Bronchial epithelial cell (primary cell): ENCODE data around the gene KRTAP4-3. TPM values are rescaled to one million over a fixed set of nuclear protein-coding genes. Genes with fewer than 3 reads are reported as not detected.
A peak's percentile ranks its signal among the peaks of the same experiment; 100 is the strongest.
"Not testable (repeated sequence)": the region's sequence is repeated elsewhere in the genome, so short reads cannot be mapped to it uniquely, and the experiment has no call there.

Experiments used
- DNase-seq: peaks from one replicate; pipeline ENCODE4 v3.0.0-alpha.2; 2010; ENCODE audit warnings: low read depth
- FAIRE-seq: peaks from 2 replicates; lab custom pipeline; 2011; peaks lifted over from hg19 to GRCh38; lab: Jason Lieb, UNC
- H3K27me3 ChIP-seq: 2 replicates; pipeline ENCODE4 v1.5.1; 2011; ENCODE audit warnings: low read length; ENCODE audit not compliant: control insufficient read depth, insufficient read depth
- H3K36me3 ChIP-seq: 2 replicates; pipeline ENCODE4 v1.5.1; 2011; ENCODE audit warnings: low read length; ENCODE audit not compliant: control insufficient read depth, insufficient read depth
- H3K4me3 ChIP-seq: 2 replicates; pipeline ENCODE4 v1.5.1; 2011; ENCODE audit warnings: mild to moderate bottlenecking, low read depth, low read length, control low read depth
- total RNA-seq: library from RNA; depleted of rRNA; stranded (reverse); fragments of >200 nt; gene quantifications from 2 replicates; pipeline ENCODE4 v1.2.1, GENCODE V29; 2014
- TF ChIP-seq, protein P1 (sequence below): IDR thresholded peaks from 2 replicates; pipeline ENCODE4 v1.5.1; 2011; ENCODE audit warnings: mild to moderate bottlenecking, moderate library complexity, low read length, control low read depth, inconsistent platforms; ENCODE audit not compliant: insufficient read depth, severe bottlenecking

The KRTAP4-3 gene
- total RNA-seq, 1 donor from 2014 or later = not detected

DNA sequence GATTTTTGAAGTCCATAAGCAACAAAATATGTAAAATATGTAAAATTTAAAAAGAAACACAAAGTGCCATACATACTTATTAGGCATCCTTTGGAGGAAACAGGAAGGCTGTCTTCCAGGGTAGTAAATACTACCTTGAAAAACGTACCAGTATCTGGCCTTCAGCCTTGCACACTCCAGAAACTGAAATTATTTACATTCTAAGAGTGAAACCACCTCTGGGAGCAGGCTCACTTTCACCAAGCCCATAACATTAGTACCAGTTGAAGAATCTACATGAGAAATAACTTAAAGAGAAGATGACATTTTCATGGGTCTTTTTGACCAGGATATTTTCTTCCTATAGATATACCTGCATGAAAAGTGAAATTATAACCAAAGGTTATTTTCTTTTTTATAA, 28.0 kb upstream of the KRTAP4-3 start:
- Histone ChIP-seq H3K27me3 (no peaks in the 10 kb centered on the region), H3K4me3 (no peak overlapping the region), H3K36me3 (no peaks in the 10 kb centered on the region)
- DNase-seq (no peak), FAIRE-seq (no peak)
- TF ChIP-seq, protein P1, sequence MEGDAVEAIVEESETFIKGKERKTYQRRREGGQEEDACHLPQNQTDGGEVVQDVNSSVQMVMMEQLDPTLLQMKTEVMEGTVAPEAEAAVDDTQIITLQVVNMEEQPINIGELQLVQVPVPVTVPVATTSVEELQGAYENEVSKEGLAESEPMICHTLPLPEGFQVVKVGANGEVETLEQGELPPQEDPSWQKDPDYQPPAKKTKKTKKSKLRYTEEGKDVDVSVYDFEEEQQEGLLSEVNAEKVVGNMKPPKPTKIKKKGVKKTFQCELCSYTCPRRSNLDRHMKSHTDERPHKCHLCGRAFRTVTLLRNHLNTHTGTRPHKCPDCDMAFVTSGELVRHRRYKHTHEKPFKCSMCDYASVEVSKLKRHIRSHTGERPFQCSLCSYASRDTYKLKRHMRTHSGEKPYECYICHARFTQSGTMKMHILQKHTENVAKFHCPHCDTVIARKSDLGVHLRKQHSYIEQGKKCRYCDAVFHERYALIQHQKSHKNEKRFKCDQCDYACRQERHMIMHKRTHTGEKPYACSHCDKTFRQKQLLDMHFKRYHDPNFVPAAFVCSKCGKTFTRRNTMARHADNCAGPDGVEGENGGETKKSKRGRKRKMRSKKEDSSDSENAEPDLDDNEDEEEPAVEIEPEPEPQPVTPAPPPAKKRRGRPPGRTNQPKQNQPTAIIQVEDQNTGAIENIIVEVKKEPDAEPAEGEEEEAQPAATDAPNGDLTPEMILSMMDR = no peak

DNA sequence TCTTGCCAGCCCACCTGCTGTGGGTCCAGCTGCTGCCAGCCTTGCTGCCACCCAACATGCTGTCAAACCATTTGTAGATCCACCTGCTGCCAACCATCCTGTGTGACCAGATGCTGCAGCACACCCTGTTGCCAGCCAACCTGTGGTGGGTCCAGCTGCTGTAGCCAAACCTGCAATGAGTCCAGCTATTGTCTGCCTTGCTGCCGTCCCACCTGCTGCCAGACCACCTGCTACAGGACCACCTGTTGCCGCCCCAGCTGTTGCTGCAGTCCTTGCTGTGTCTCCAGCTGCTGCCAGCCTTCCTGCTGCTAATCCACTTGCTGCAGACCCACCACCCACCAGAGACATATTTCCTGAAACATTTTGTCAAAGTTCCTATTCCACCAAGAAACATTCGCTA, 22.3 kb upstream of the KRTAP4-3 start:
- FAIRE-seq (no peak), DNase-seq (no peak)
- Histone ChIP-seq H3K4me3 (no peak overlapping the region), H3K27me3 (no peaks in the 10 kb centered on the region), H3K36me3 (no peaks in the 10 kb centered on the region)
- TF ChIP-seq, protein P1 = no peak

DNA sequence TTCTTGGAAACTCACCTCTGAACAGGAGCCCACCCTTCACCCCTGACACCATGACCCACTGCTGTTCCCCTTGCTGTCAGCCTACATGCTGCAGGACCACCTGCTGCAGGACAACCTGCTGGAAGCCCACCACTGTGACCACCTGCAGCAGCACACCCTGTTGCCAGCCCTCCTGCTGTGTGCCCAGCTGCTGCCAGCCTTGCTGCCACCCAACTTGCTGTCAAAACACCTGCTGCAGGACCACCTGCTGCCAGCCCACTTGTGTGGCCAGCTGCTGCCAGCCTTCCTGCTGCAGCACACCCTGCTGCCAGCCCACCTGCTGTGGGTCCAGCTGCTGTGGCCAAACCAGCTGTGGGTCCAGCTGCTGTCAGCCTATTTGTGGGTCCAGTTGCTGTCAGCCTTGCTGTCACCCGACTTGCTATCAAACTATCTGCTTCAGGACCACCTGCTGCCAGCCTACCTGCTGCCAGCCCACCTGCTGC, 21.9 kb upstream of the KRTAP4-3 start, which contains the start of gene KRTAP9-1:
TSS of gene KRTAP9-1 (plus strand) at position 51 of the 482 bp plus-strand sequence. CDS start at position 51, 0 bp downstream.
- not testable (repeated sequence) for H3K36me3 ChIP-seq, H3K4me3 ChIP-seq, H3K27me3 ChIP-seq, FAIRE-seq, DNase-seq

DNA sequence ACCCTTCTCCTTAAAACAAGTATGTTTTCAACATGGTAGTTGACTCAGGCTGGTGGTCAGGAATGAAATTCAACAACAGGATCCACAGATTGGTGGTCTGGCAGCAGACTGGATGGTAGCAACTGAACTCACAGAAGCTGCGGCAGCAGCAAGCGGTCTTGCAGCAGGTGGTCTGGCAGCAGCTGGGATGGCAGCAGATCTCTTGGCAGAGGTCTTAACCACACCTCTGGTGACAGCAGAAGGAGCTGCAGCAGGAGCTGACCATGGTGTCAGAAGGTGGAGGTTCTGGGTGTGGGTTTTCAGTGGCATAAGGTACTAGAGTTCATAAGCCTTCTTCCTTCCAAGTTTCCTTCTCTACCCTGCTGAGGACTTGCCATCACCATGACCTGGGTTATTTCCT, 18.9 kb upstream of the KRTAP4-3 start:
- FAIRE-seq (no peak), DNase-seq (no peak)
- no peak overlapping the region for H3K4me3 ChIP-seq
- H3K36me3 ChIP-seq = no peaks in the 10 kb centered on the region
- TF ChIP-seq, protein P1 = no peak
- H3K27me3 ChIP-seq = no peaks in the 10 kb centered on the region

DNA sequence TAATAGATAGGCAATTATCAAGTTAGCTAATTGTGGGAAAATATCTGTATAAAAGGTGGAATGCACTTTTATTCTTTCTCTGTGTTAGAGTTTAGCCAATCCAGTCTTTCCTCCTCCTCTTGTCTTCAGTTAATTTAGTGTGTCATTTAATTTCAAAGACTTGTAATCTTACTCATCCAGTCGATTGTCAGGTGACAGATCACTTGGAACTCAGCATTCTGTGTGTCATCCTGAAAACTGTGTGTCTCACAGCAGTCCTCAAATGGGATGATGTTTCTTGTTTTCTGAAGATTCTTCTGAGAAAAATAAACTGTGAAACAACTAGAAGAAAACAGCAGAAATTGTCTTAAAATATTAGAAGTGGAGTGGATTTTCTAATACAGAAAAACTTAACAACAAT, 17.0 kb upstream of the KRTAP4-3 start:
- TF ChIP-seq, protein P1 = no peak
- peak; percentile 15 for DNase-seq
- no peak for FAIRE-seq
- H3K4me3 ChIP-seq = no peak overlapping the region
- no peaks in the 10 kb centered on the region for H3K27me3 ChIP-seq
- H3K36me3 ChIP-seq = no peaks in the 10 kb centered on the region

DNA sequence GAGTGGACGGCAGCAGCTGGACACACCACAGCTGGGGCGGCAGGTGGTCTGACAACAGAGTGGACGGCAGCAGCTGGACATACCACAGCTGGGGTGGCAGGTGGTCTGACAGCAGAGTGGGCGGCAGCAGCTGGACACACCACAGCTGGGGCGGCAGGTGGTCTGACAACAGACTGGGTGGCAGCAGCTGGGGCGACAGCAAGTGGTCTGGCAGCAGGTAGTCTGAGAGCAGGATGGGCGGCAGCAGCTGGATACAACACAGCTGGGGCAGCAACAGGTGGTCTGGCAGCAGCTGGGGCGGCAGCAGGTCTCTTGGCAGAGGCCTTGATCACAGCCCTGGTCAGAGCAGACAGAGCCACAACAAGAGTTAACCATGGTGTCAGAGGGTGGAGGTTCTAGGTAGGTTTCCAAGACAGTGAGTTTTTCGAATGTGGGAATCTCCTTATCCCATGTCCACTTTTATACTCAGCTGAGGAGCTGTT, 16.5 kb upstream of the KRTAP4-3 start, which contains the start of gene KRTAP4-1:
TSS of gene KRTAP4-1 (minus strand) at position 432 of the 482 bp plus-strand sequence. CDS start at position 375, 57 bp downstream.
- no peak for FAIRE-seq
- Histone ChIP-seq H3K4me3 (no peak within 1 kb of the TSS), H3K36me3 (no peaks in the 10 kb centered on the region), H3K27me3 (no peaks in the 10 kb centered on the region)
- DNase-seq = no peak
- TF ChIP-seq, protein P1 = no peak
